Activated CD8-positive, alpha-beta memory T cell treated with anti-CD3 and anti-CD28 coated beads for 48 hours (primary cell): ENCODE data around the gene ADAMTS2.

Experiments used
- DNase-seq, 3 experiments: peaks; one replicate each; pipeline ENCODE4 v3.0.0-alpha.2; 2020; ENCODE audit warnings: low read depth in 2 of 3, low spot score in 2 of 3

ADAMTS2 gene

GRCh38 chr5:179166171-179166885 lies 178.9 kb downstream of the ADAMTS2 start:
- DNase-seq, result no peak

- DNase-seq, result no peak
These were observed 179.7 kb downstream of the ADAMTS2 start for GRCh38 chr5:179165421-179166170.

GRCh38 chr5:179164331-179165311 lies 180.6 kb downstream of the ADAMTS2 start:
- no peak for DNase-seq

GRCh38 chr5:179163236-179164155 lies 181.8 kb downstream of the ADAMTS2 start:
- no peak for DNase-seq

GRCh38 chr5:179162351-179163235 lies 182.7 kb downstream of the ADAMTS2 start:
- no peak for DNase-seq

DNA sequence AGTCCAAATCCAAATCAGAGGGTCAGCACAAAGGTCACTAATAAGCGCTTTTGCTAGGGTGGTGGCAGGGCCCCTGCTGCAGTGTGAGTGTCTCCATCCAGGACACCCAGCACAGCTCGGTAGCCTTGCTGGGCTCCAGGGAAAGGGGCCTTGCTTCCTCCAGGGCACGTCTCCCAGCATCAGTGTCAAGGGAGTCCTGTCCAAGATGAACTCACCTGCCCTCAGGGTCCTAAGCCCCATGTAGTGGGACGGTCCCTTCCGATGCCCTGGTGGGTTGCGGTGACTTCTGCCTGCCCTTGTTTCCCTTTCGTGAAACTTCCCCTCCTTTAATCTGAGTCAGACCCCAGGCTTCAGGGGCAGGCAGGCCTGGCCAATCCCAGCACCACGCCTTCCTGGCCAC lies 183.4 kb downstream of the ADAMTS2 start:
- DNase-seq, result no peak

DNA sequence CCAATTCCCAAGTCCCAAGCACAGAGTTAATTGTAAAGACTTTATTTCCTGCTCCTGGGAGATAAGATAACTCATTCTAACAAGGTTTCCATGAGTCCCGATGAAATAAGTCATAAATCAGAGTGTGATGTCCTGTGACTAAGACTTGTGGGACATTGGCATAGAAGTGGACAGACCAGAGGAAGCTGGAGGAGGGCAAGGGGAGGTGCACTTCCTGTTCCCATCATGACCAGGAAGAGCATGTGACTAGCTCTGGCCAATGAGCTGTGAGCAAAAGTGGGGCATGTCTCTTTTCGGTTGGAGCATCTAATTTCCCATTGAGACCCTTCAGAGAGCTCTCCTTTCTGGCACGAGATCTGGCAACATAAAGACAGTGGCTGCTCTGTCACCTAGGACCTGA lies 184.7 kb downstream of the ADAMTS2 start:
- no peak for DNase-seq

DNA sequence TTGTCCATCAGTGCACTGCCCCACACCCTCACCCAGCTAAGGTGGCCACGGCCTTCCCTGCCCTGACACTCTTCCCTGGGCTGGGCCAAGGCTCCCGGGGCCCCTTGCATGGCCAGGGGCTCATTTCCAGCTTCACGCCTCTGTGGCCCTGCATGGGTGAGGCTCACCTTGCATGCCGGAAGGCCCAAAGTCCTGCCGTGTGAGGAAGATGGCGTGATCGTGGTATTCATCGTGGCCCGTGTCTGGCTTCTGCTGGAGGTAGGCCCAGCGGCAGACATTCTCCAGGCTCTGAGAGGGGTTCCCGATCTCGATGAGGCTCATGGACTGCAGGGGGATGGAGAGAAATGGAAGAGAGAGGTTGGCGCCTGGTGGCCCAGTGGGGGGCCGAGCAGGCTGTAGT lies 186.7 kb downstream of the ADAMTS2 start:
- no peak for DNase-seq

DNA sequence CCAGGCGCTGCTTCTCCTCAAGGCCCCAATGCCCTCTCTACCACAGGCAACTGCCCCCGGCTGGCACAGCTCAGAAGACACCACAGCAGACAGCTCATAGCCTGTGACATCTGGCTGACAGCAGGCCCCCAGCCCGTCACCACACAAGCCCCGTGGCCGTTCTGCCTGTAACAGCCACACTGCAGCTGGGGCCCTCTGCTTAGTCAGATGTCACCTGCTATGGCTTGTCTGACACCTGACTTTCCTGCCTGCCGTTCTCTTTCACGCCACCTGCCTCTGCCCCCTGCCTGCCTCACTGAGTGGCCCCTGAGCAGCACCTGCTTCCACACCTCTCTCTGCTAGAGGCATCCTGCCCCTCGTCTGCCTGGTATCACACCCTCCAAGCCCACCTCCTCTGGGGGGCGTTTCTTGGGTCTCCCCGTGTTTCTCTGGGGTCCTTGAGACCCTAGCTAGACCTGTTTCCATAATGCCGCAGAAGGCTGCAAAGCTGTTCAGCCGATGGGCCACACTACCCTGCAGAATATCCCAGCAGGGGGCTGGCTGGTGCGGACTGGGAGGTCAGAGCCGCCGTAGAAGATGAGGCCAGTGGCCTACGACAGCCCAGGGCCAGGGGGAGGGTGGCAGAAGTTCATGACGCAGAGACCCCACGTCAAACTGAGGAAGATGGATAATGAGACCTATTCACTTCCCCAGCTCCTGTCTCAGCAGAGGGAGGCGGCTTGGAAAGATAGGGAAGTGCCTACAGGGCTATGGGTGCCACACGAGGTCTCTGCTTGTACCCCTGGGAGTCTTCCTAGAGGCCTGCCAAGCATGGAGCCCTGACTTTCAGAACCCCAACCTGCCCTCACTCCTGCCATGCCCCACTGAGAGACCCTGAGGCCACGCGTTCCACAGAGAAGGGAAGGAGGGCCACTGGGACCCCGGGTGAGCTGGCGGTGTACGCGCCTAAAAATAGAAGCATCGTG lies 190.0 kb downstream of the ADAMTS2 start:
- DNase-seq, result no peak

DNA sequence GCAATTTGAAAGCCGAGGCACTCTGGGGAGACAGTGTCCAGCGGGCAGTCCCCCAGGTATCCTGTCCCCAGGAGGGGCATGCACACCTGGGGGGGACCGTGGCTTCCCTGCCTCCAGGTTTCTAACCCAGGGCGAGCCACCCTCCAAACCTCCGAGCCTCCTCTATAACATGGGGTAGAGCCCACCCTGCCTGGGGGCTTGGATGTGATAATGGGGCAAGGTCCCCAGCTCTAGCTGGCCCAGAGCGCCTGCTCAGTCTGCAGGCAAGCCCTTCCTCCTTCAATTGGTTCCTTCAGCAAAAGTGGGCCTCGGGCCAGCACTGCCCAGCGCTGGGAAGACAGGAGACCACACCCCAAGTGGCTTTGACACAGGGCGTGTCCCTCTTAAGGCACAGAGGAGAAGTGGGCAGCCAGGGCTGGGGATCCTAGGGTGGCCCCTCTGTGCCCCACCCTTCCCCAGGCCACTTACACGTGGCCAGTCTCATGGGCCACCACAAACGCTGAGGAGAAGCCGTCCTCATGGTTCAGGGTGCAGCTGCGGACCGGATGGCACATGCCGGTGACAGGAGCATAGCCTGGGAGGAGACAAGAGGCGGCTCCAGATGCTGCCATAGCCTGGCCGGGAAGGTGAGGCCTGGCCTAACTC lies 190.8 kb downstream of the ADAMTS2 start:
- DNase-seq, result no peak

DNA sequence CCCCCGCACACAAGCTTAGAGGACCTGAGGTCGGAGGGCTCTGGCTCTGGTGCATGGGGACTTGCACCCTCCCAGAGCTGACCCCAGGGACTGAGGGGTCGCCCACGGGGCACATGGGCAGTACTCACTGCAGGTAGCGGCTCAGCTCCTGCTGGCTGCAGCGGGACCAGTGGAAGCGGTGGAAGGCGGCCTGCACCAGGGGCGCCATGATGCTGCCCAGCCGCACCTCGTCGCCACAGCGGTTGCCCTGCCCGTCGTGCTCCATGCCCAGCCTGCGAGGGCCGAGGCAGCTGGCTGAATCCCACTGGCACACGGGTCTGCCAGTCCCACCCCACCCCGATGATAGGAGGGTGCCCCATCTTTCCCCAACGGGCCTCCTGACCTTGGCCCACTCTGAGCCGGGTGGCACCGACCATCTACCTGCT lies 191.3 kb downstream of the ADAMTS2 start:
- DNase-seq, result no peak

GRCh38 chr5:179153341-179153901 lies 191.8 kb downstream of the ADAMTS2 start:
- DNase-seq, result no peak

DNA sequence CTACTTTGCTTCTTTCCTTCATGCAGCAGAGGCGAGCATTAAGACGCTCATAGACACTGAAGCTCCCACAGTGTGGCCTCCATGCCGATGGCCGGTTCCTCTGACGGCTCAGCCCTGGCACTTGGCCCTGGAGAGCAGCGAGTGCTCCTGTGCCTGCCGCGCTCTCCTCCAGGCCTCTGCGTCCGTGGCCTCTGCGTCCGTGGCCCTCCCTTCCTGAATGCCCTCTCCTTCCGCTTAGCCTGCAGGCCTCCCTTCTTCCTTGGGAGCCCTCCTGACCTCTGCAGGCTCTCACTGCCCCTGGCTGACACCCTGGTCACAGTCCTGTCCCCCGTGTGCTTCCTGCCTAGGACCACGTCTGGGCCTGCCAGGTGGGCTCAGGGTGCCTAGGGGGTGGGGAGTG lies 192.3 kb downstream of the ADAMTS2 start:
- no peak for DNase-seq

DNA sequence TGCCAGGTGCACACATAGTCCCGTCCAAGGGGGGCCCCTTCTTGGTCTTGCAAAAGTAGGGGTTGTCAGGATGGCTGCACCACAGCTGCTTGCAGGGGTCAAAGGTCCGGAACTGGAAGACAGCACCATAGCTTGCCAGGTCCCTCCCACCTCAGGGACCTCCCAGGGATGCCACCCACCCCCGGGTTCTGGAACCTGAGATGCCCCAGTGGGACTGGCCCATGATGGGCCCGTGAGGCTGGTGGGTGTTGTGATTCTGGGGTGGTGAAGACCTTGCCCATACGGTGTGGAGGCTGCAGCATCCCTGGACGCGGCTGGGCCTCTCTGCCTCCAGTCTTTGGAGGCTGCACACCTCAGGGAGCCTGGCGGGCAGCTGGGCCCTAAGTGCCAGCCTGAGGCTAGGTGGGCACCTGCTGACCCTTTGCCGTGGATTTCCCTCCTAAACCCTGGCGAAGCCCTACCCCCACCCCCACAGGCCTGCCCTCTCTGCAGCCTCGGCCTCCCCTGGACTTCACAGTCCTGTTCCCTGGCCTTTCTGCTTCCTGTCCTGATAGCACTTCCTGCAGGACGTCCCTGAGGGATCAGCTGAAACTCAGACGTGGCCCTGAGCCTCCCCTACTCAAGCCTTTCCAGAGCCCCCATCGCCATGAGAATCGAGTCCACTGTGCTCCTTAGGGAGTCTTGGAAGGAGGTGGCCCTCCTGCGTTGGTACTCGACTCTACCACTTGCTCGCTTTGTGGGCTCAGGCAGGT lies 192.9 kb downstream of the ADAMTS2 start:
- DNase-seq, result no peak

- no peak for DNase-seq
These were observed 193.8 kb downstream of the ADAMTS2 start for GRCh38 chr5:179151286-179152118.

DNA sequence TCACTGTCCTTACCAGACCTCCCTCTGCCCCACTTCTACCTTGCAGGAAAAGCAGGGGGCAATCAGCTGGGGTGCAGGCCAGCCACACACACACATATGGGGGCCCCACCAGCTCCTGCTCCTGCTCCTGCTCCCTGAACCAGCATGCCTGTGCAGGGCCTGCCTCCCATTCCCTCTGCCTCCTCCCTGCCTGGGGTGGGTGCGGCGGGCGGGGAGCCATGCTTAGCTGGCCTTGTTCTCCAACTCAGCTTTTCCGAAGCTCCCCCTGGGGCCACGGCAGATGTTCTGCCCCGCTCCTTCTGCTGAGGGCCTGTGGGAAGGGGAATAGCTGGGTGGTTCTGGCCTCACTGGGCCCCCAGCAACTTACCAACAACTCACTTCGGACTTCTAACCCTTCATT lies 195.2 kb downstream of the ADAMTS2 start:
- no peak for DNase-seq
